GM20000 (cell line): ENCODE results near the gene SKOR1.

Experiments used
- DNase-seq: peaks from one replicate; pipeline ENCODE4 v3.0.0; 2012; ENCODE audit warnings: low spot score
- CTCF ChIP-seq: IDR thresholded peaks from 2 replicates; pipeline ENCODE4 v1.5.1; 2012; ENCODE audit warnings: mild to moderate bottlenecking, control low read depth; ENCODE audit errors: extremely low read depth, missing control alignments

Gene SKOR1

GRCh38 chr15:67785431-67785830, 39.9 kb upstream of the SKOR1 start:
- TF ChIP-seq CTCF, result no peak
- no peak for DNase-seq

- TF ChIP-seq CTCF, result no peak
- no peak for DNase-seq
Measured at GRCh38 chr15:67786646-67787045, 38.7 kb upstream of the SKOR1 start.

GRCh38 chr15:67788986-67789385, 36.3 kb upstream of the SKOR1 start:
- DNase-seq, result no peak
- no peak for TF ChIP-seq CTCF

GRCh38 chr15:67790610-67791319, 34.5 kb upstream of the SKOR1 start:
- no peak for TF ChIP-seq CTCF
- no peak for DNase-seq

GRCh38 chr15:67792250-67792942, 32.9 kb upstream of the SKOR1 start:
- TF ChIP-seq CTCF, result no peak

GRCh38 chr15:67794832-67795574, 30.3 kb upstream of the SKOR1 start:
- TF ChIP-seq CTCF, result no peak
- DNase-seq, result no peak

More at GRCh38 chr15:67792250-67792942, 32.9 kb upstream of the SKOR1 start:
- no peak for DNase-seq
